GM21786 (cell line): Measurements from ENCODE around the gene QKI.
A peak's percentile ranks its signal among the peaks of the same experiment; 100 is the strongest.
"Not testable (repeated sequence)": the region's sequence is repeated elsewhere in the genome, so short reads cannot be mapped to it uniquely, and the experiment has no call there.

ENCODE experiments used
- ATAC-seq: cut with Tn5 transposase; IDR thresholded peaks from one replicate; pipeline ENCODE4 v1.9.1; 2021; ENCODE audit not compliant: unreplicated experiment

The QKI gene

DNA sequence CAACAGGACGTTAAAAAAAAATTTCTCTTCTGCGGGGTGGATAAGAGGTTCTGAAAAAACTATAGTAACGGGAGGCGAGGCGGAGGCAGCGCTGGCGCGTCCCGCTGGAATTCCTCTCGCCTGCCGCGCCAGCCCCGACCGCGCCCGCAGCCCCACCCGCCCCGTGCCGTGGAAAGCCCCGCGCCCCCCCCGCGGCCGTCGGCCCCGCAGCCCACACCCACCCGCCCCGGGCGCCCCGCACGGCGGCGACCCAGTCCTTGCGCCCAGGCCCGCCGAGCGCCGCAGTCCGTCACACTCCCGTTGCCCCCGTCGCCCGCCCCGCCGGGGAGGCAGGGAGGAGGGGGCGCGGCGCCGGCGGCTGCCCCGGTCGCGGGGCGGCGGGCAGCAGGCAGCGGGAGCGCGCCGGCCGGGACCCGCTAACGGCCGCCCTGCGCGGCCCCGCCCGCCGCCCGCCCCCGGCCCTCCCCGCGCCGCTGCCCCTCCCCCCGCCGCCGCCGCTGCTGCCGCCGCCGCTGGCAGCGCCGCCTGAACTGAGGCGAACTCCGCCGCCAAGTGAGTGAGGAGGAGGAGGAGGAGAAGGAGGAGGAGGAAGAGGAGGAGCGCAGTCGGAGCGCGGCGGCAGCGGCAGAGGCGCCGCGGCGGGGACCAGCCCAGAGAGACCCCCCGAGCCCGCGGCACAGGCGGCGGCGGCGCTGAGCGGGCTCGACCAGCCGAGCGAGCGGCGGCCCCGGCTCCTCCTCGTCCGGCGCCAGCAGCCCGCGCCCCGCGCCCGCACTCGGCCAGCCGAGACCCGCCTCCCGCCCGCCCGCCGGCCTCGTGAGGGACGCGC lies at the start of gene QKI:
QKI (plus strand) TSS at position 602 of the 829 bp plus-strand sequence. CDS start 476 bp downstream, outside the sequence.
- ATAC-seq: peak; percentile 32

DNA sequence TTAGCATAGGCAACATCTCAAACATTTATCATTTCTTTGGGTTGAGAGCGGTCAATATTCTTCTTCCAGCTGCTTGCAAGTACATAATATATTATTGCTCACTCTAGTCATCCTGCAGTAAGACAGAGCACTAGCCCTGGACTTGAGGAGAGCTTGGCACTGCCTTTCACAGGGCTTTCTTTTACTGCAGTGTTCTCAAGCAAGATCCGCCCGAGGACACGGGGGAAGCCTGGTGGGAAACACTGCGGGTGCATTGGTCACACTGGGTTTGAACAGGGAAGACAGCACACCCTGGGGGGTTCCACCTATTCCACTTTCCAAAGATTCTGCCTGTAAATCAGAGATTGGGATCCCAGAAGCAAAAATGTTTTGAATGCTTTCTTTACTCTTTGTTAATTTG lies 48.2 kb upstream of the QKI start:
- ATAC-seq: no peak

DNA sequence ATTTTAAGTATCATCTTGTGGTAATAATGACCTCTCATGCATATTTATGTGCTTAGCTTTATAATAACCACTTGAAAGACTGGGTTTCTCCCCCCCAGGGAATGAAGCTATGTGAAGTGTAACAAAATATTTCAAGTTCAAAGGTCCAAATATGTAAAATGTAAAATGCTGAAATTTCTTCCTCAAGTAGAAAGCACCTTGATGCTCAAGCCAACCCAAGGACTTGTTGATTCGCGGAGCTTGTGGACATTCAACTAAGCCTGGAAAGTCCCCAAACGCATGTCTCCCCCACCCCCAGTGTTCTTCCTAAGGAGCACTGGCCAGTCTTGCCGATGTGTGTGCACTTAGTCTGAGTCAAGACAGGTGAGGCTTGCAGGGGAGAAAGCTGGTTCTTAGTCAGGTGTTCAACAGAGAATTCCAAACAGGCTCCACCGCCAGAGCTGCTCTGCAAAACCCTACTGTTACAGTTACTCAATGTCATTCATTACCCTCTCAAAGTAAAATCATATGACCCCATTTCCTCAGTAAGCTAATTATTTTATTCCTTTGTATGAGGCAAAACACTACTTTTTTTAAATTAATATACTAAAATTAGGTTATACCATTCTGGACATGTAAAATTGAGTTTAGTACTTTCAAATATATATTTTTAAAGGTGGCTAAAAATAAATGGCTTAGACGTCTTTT lies 46.9 kb upstream of the QKI start:
- no peak for ATAC-seq

DNA sequence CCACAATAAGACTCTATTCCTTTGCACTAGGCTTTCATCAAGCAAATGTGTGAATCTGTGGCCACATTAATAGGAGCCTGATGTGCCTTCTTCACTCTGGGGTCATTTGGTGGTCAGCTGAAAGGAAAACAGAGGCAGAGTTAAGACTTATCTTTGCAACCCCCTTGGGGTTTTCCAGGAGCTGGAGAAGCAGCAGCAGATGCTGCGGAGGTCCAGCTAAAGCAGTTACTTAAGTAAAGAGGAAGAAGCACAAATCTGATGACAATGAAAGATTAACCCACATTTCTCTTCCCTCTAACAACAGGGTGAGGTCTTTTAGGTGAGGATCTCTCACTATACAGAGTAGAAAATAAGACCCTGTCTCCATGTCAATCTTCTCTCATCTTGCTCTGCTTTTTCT lies 45.4 kb upstream of the QKI start:
- no peak for ATAC-seq

DNA sequence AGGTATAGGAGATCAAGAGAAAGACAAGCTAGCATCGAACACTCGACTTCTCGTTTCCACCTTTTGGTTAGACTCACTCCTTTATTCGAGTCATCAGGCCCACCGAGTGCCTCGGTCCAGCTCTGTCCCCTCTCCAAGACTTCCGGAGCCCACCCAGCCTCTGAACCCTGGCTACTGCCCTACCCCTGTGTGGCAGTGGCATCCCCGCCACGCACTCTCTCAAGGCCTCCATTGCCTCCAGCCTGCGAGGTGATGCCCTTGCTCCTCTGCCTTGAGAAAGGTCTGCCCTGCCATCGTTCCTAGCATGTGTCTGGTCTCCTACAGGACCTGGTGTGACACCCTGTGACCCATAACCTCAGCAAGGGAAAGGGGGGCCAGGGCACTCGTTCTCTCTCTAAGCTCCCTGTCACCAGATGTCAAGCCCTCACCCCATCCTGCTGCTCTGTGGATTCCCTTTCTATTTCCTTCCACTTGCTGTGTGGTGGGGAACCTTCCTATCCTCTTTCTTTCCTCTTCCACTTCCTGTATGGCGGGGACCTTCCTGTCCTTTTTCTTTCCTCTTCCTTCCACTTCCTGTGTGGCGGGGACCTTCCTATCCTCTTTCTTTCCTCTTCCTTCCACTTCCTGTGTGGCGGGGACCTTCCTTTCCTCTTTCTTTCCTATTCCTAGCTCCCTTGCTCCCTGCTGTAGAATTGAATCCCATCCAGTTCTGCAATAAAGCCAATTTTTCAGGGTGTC lies 44.7 kb upstream of the QKI start:
- no peak for ATAC-seq

DNA sequence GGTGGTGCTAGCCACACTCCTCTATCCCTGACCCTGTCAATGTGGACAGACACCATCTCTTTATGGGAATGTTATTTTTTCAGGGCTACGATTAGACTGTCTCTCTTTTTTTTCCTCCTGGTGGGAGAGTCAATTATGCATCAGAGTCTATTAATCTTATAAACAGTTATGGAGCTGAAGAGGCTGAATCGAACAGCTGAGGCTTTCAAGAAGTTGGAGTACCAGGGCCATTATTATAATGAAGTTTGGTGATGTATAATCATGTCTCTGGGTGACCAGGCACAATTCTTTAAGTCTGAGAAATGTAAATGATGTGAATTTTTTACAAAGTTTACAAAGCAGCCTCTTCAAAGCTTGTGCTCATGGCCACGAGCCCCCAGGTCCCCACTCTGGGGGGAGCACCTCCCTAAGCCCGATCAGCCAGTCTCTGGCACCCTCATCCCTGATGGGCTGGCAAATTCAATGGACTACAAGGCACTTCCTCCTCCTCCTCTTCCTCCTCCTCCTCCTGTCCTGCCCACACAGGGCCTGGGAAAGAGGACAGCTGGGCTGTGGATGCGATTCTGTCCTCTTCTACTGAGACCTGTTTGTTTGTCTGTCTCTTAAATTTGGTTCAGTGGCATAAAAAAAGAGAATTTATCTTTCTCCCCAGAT lies 43.9 kb upstream of the QKI start:
- ATAC-seq: no peak

DNA sequence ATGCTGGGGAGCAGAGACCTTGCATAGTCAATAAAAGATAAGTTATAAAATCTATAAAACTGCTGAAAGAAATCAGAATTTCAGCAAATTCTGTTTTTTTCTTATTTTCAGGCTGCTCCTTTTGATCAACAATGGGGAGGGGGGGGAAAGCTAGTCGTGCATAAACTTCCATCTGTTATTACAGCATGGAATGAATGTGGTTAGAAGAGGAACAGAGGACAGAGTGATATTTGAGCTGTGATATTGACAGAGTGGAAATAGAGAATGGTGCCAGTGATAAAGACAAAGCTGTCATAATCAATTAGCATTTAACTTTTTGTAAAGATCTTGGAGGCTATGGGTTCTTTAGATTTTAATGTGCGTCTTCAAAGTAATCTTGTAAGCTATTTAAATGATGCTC lies 43.4 kb upstream of the QKI start:
- no peak for ATAC-seq

DNA sequence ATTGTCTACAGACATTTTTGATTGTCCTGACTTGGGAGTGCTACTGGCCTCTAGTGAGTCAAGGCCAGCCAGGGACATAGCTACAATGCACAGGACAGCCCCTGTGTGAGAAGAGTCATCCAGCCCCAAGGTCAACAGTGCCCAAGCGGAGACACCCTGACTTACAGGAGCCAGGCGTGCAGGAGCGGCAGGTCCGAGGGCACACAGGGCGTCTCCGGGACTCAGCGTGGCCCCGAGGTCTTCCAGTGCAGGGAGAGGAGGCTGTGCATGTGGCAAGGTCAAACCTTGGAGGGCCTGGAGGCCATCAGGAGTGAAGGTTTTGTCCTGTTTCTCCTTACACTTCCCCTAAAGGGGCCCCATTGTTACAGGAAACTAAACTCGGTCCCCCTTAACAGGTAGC lies 41.3 kb upstream of the QKI start:
- no peak for ATAC-seq

DNA sequence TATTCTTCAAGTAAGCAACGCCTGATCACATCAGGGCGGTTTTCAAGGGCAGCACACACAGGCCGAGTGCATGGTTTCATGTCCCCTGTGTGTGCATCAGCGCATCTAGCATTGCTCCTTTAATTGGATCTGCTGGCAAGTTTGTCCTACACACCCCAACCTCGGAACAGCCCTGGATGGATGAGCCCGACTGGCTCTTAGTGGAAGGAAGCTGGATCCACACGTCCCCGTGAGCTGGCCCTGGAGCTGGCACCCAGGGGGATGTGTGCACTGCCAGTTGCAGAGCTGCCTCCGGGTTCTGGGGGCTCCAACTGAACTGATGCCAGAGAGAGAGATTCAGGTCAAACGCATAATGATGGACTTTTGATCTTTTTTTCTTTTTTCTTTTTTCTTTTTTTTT lies 39.2 kb upstream of the QKI start:
- no peak for ATAC-seq

DNA sequence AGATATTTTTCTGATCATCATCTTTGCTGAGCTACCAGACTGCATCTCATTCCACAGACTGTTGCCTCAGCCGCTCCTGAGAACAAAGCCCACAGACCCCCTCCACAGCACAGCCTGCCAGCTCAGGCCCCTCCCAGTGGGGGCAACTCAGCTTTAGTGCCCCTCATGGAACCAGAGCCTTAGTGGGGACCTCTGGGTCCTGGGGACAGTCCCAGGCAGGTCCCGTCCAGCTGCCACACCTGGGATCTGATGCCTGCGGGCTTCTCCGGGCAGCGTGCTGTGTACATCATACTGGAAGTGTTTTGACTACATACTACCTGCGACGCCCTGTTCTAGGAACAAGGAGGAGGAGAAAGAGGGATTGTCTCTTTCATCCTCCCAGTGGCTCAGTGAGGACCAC lies 38.3 kb upstream of the QKI start:
- no peak for ATAC-seq

DNA sequence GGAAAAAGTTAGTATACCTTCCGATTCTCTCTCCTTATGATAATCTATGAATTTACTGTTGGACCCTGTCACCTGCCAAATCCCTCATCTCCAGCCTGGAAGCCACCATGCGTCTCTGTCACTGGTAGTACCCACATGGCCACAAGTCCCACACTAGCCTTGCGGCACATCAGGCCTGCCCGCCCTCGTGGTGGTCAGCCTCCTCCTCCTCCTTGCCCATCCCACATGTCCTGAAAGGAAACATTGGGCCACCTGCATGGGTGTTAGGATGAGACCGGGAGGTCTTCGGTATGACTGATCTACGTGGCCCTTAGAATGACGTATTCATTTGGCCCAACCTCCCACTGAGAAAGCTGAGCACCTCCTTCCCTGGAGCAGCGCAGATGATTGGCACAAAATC lies 37.0 kb upstream of the QKI start:
- ATAC-seq: no peak

DNA sequence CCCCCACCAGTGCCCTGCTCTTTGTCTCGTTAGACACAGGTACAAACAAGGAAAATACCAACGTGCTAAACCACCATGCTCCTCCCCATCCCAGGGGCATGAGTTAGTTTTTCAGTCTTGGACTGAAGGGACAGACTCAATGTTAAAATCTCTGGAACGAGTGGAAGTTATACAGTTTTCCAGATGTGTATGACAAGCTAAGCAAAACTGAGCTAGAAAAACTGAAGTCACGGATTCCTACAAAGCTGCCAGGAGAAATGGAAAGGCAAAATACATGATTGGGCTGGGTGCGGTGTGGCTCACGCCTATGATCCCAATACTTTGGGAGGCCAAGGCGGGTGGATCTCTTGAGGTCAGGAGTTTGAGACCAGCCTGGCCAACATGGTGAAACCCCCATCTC lies 34.3 kb upstream of the QKI start:
- ATAC-seq: no peak

DNA sequence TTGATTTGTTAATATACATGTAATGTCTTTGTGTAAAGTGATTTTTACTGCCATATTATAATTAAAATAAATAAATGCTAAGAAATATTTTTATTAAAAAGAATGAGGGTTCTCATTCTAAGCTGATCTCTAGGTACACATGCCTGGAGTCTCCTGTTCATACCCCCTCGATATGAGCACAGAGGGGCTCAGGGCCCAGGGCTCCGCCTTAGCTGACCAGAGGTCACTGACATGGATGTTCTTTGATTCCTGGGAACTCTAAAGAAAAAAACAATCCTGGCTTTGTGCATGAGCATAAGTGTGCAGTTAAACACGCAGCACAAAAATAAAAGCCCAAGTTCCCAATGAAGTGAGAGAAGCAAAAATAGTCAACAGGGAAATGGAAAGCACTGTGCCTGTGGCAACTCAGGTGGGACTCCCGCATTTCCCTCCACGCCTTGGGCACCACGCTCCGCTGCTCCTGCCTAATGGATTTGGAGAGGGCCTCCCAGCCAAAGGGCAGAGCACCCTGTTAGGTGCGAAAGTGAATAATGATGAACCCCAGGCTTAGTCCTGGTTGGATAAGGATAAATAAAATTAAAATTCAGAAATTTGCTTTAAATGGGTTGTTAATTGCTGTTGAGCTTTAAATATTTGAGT lies 33.3 kb upstream of the QKI start:
- no peak for ATAC-seq

DNA sequence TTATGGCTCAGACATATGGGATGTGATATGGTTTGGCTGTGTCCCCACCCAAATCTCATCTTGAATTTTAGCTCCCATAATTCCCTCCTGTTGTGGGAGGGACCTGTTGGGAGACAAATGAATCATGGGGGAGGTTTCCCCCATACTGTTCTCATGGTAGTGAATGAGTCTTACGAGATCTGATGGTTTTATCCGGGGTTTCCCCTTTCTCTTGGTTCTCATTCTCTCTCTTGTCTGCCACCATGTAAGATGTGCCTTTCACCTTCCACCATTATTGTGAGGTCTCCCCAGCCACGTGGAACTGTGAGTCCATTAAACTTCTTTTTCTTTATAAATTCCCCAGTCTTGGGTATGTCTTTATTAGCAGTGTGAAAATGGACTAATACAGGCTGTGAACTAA lies 31.1 kb upstream of the QKI start:
- ATAC-seq: not testable (repeated sequence)

DNA sequence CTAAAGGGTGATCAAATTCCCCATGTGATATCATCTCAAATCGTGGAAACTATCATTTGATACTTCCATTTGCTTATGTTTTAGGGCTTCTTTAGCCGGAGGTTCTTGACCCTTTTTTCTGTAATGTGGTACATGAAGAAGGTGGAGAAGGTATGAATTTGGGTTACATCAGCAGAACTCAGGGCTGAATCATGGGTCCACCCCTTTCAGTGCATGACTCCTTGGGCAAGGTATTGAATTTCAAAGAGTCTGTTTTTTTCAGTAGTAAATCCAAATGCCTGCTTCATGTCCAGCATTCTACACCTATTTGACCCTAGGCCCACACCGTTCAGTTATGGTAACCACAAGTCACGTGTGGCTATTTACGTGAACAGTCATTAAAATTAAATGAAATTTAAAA lies 30.6 kb upstream of the QKI start:
- no peak for ATAC-seq

DNA sequence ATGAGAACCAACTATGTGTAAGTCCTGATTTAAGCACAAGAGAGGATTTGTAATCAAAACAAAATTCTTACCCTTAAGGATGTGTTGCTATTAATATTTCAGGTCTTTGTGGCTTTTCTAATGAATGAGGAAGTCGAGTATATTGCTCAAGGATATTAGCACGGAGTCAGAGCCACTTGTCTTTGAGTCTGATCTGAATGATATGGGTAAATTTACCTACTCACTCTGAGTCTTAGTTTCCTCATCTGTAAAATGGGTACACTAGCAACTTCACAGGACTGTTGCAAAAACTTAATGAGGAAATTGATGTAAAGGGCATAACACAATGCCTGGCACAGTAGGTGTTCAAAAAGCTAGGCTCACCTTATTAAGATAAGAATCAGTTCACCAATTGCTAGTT lies 30.0 kb upstream of the QKI start:
- no peak for ATAC-seq

DNA sequence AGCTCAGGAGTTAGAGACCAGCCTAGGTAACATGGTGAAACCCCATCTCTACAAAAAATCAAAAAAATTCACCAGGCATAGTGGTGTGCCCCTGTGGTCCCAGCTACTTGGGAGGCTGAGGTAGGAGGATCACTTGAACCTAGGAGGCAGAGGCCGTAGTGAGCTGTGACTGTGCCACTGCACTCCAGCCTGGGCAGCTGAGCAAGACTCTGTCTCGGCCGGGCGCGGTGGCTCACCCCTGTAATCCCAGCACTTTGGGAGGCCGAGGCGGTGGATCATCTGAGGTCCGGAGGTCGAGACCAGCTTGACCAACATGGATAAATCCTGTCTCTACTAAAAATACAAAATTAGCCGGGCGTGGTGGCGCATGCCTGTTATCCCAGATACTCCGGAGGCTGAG lies 29.0 kb upstream of the QKI start:
- not testable (repeated sequence) for ATAC-seq

DNA sequence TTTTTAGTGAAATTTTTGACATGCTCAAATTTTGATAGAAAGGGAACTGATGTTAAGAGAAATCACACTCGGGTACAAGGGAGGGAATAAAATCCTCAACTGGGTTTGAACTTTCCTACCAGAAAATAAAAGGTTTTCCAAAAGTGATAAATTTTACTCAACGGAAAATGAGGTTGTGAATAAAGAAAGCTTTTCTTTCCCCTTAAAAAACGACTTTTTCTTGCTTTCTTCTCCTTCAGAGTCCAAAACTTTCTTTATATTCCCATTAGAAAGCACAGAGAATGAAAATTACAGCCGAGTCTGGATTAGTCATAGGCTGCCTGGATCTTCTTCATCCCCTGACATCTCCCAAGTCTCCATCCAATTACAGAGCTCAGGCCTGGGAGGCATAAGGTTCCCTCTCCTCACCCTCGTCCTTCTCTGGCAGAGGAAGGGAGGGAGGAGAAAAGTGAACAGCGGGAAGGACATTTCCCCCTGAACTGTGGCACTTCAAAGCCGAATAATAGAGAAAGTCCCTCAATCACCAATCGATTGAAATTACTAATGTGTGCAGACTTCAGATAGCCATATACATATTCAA lies 28.1 kb upstream of the QKI start:
- no peak for ATAC-seq

DNA sequence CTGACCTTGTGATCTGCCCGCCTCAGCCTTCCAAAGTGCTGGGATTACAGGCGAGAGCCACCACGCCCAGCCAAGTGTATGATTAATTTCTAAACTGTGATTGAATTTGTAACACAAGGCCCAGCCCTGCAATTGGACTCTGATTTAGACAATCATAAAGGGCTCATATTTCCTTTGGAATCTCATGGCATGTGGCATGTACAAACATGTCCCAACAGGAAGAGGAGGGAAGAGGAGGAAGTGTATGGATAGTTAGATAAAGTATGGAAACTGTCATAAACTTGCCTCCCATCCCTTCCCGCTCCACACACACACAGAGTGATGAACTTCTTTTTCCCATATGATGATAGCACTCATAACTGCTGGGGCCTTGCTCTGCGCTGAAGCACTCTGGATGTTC lies 27.2 kb upstream of the QKI start:
- ATAC-seq: no peak

DNA sequence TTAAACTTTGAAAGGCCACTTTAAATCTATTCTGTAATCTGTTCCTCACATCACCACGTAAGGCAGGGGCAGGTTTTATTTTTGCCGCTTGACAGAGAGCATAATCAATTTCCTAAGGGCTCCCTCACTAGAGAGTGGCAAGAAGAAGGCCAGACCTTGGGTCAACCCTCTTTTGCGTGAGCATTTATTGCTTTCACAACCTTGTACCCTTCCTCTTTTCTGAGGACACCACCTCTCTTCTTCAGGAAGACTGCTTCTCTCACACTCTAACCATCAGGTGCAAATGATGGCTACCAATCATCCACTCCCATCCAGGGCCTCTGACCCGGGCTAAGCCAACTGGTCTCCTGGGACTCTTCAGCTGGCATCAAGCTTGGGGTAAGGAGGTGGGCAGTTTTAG lies 25.2 kb upstream of the QKI start:
- ATAC-seq: no peak

DNA sequence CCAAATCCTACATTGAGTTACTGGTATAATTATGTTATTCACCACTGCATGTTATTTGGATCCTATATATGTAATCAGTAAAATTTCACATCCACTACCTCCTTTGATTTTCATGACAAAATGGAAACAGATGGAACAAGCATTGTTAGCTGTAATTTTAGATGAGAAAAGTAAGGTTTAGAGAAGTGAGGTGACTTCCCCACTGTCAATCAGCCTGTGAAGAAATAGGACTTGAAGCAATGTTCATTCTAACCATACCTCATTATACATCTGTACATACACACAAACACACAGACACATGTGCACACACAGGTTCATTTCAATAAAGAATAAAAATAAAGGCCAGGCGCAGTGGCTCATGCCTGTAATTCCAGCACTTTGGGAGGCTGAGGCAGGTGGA lies 23.7 kb upstream of the QKI start:
- no peak for ATAC-seq
